Spleen (tissue), 7 donors: ENCODE results near the gene NKAIN4.

Experiments
- CTCF ChIP-seq, 11 experiments: fragments of 200-600 bp in 7 of 11; fragments of 450-650 bp in 4 of 11; sonication (generic) in 4 of 11; IDR thresholded peaks in 8 of 11; conservative IDR thresholded peaks in 3 of 11; 1 replicate in 7 of 11; 2 replicates in 4 of 11; pipeline versions ENCODE4 v1.4.0 to v1.8.0; 2016 to 2021; ENCODE audit warnings: antibody characterized with exemption in 11 of 11, inconsistent platforms in 4 of 11, mild to moderate bottlenecking in 1 of 11
- POLR2A ChIP-seq, 3 donors: fragments of 450-650 bp; IDR thresholded peaks; one replicate each; pipeline ENCODE4 v1.5.1; 2017; ENCODE audit warnings: antibody characterized with exemption in 3 of 3, mild to moderate bottlenecking in 1 of 3
- POLR2AphosphoS5 ChIP-seq, 3 donors: sonication (generic); formaldehyde crosslinking; IDR thresholded peaks; one replicate each; pipeline ENCODE4 v1.5.1; 2017; ENCODE audit warnings: antibody characterized with exemption in 3 of 3
- donor health status: DM: no; HTN: no; CAD: no; lungs with moderate emphysema.
- donor health status: DM: no; HTN: no; CAD: no.
- donor health status: DM: no; HTN: no; CAD: no.

DNA sequence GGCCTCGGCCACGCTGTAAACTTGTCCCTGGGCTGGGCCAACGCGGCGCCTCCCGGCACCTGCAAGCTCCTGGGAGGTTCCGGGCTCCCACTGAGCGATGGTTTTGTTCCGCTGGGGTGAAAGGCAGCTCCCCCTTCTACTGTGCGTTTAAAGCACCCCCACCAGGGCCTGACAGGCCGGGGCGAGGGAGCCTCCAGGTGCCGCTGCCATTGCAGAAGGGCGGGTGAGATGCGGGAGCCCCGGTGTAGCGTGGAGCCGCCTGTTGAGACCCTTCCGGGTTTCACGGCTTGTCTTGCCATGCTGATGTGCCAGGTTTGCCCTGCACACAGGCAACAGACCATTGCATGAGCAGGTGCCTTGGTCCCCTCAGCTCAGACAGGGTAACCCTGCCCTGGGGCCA lies 41.6 kb upstream of the NKAIN4 start:
- TF ChIP-seq CTCF (IDR thresholded peaks at IDR 0.05 in 8 of 11, conservative IDR thresholded peaks at IDR 0.05 in 3 of 11) (no peak), POLR2A (IDR thresholded peaks at IDR 0.05) (no peak), POLR2AphosphoS5 (IDR thresholded peaks at IDR 0.05) (no peak)
